K562 (cell line): ENCODE measurements around the gene SNRPA. TPM values are rescaled to one million over a fixed set of nuclear protein-coding genes. Genes with fewer than 3 reads are reported as not detected.
A peak's percentile ranks its signal among the peaks of the same experiment; 100 is the strongest.

Experiments
- ARID2 ChIP-seq: fragments of 450-650 bp; IDR thresholded peaks from 2 replicates; pipeline ENCODE4 v1.6.1; 2017; ENCODE audit warnings: antibody characterized with exemption, mild to moderate bottlenecking
- CEBPB ChIP-seq: fragments of 450-650 bp; IDR thresholded peaks from 2 replicates; pipeline ENCODE4 v1.6.1; 2016; ENCODE audit warnings: missing genetic modification characterization, missing compliant biosample characterization
- DIDO1 ChIP-seq: fragments of 450-650 bp; IDR thresholded peaks from 2 replicates; pipeline ENCODE4 v1.6.1; 2016; ENCODE audit warnings: low read depth, missing biosample characterization, missing genetic modification characterization
- FOS ChIP-seq: IDR thresholded peaks from 3 replicates; pipeline ENCODE4 v1.6.1; 2011; ENCODE audit not compliant: insufficient read length; ENCODE audit errors: extremely low read depth
- HMG20B ChIP-seq: fragments of 250-450 bp; sonication (Bioruptor Pico); IDR thresholded peaks from 2 replicates; pipeline ENCODE4 v1.5.0; 2021; ENCODE audit warnings: mild to moderate bottlenecking
- MED1 ChIP-seq: sonication (generic); formaldehyde crosslinking; IDR thresholded peaks from 2 replicates; pipeline ENCODE4 v1.8.1; 2023; ENCODE audit warnings: missing genetic modification reagents, borderline replicate concordance
- NCOA2 ChIP-seq, 2 experiments: fragments of 450-650 bp; IDR thresholded peaks; 2 replicates each; pipeline ENCODE4 v1.6.1; 2018; ENCODE audit warnings: mild to moderate bottlenecking in 2 of 2, moderate library complexity in 1 of 2; ENCODE audit not compliant: partially characterized antibody in 2 of 2
- NEUROD1 ChIP-seq: fragments of 150-350 bp; IDR thresholded peaks from 2 replicates; pipeline ENCODE4 v1.6.1; 2014; ENCODE audit warnings: borderline replicate concordance, low read length, low read depth; ENCODE audit not compliant: partially characterized antibody
- NRF1 ChIP-seq, 2 experiments: fragments of 450-650 bp; IDR thresholded peaks in 1 of 2; conservative IDR thresholded peaks in 1 of 2; 2 replicates each; pipeline ENCODE4 v1.6.1; 2014; ENCODE audit warnings: mild to moderate bottlenecking in 2 of 2
- PTTG1 ChIP-seq: fragments of 450-650 bp; IDR thresholded peaks from 2 replicates; pipeline ENCODE4 v1.6.1; 2016; ENCODE audit warnings: low read depth, mild to moderate bottlenecking, missing genetic modification characterization, missing compliant biosample characterization
- RFX5 ChIP-seq: IDR thresholded peaks from 2 replicates; pipeline ENCODE4 v1.6.1; 2011; ENCODE audit warnings: low read depth, mild to moderate bottlenecking, improper control_type of control experiment, low read length
- SIX5 ChIP-seq, 2 experiments: IDR thresholded peaks; 2 replicates each; pipeline ENCODE4 v1.6.1; 2011; ENCODE audit warnings: low read length in 2 of 2, borderline replicate concordance in 1 of 2, low read depth in 1 of 2, mild to moderate bottlenecking in 1 of 2, moderate library complexity in 1 of 2; ENCODE audit not compliant: insufficient read depth in 1 of 2
- SMARCC2 ChIP-seq: fragments of 450-650 bp; IDR thresholded peaks from 2 replicates; pipeline ENCODE4 v1.6.1; 2017; ENCODE audit warnings: antibody characterized with exemption, moderate library complexity, mild to moderate bottlenecking, low read depth
- SRSF9 ChIP-seq: fragments of 200-400 bp; formaldehyde crosslinking; IDR thresholded peaks from 2 replicates; pipeline ENCODE4 v1.6.1; 2017; ENCODE audit warnings: low read depth, low read length, borderline replicate concordance
- STAT5A ChIP-seq: IDR thresholded peaks from 2 replicates; pipeline ENCODE4 v1.6.1; 2012; ENCODE audit warnings: low read length, inconsistent platforms, borderline replicate concordance
- TAF15 ChIP-seq: fragments of 200-400 bp; formaldehyde crosslinking; IDR thresholded peaks from 2 replicates; pipeline ENCODE4 v1.6.1; 2017; ENCODE audit warnings: mild to moderate bottlenecking, low read depth, low read length, moderate library complexity
- U2AF1 ChIP-seq: fragments of 200-400 bp; formaldehyde crosslinking; optimal IDR thresholded peaks from 2 replicates; pipeline ENCODE3; 2017; ENCODE audit warnings: mild to moderate bottlenecking, low read depth, low read length, moderate library complexity
- ZFX ChIP-seq: sonication (generic); formaldehyde crosslinking; IDR thresholded peaks from 2 replicates; pipeline ENCODE4 v1.8.0; 2022; ENCODE audit warnings: mild to moderate bottlenecking, missing genetic modification reagents, moderate library complexity
- ZKSCAN3 ChIP-seq: fragments of 250-450 bp; sonication (Bioruptor Pico); IDR thresholded peaks from 2 replicates; pipeline ENCODE4 v1.4.0; 2020
- ZNF134 ChIP-seq: fragments of 250-450 bp; sonication (Bioruptor Pico); conservative IDR thresholded peaks from 2 replicates; pipeline ENCODE4 v1.4.0; 2020
- ZNF589 ChIP-seq: fragments of 200-800 bp; sonication (Bioruptor generic); IDR thresholded peaks from 2 replicates; pipeline ENCODE4 v1.6.1; 2016; ENCODE audit warnings: low read depth, missing genetic modification characterization, missing compliant biosample characterization
- ZNF766 ChIP-seq: fragments of 200-800 bp; sonication (Bioruptor generic); conservative IDR thresholded peaks from 2 replicates; pipeline ENCODE4 v1.6.1; 2016; ENCODE audit warnings: missing genetic modification characterization, missing compliant biosample characterization
- polyA plus RNA-seq, 8 experiments: library from polyadenylated mRNA; depleted of rRNA in 4 of 8; stranded (reverse) in 5 of 8; unstranded in 3 of 8; fragments of >200 nt; fragmentation: Nextera tagmentation in 2 of 8; fragmentation: Illumina TruSeq in 1 of 8; extraction: Ambion mirVana in 2 of 8; extraction: Trizol in 1 of 8; gene quantifications; 2 replicates each; pipeline versions ENCODE4 v1.2.1 to v1.2.3, GENCODE V29; 2011 to 2014; ENCODE audit warnings: inconsistent platforms in 1 of 8, missing spikeins in 1 of 8
- total RNA-seq, 7 experiments: library from RNA; depleted of rRNA in 6 of 7; stranded (reverse); fragments of >200 nt in 6 of 7; fragmentation: Illumina TruSeq in 2 of 7; extraction: Trizol in 2 of 7; gene quantifications; 2 replicates each; pipeline versions ENCODE4 v1.2.1 to v1.2.3, GENCODE V29; 2011 to 2021; ENCODE audit warnings: low replicate concordance in 1 of 7
- TF ChIP-seq, protein P1 (sequence below): fragments of 450-650 bp; conservative IDR thresholded peaks from 2 replicates; pipeline ENCODE4 v1.6.1; 2016; ENCODE audit warnings: missing genetic modification characterization, low read depth, mild to moderate bottlenecking, missing compliant biosample characterization, moderate library complexity
- TF ChIP-seq, protein P2 (sequence below): fragments of 200-400 bp; formaldehyde crosslinking; IDR thresholded peaks from 2 replicates; pipeline ENCODE4 v1.6.1; 2017; ENCODE audit warnings: mild to moderate bottlenecking, low read depth, low read length, moderate library complexity
- TF ChIP-seq, protein P3 (sequence below): fragments of 250-450 bp; sonication (Bioruptor Pico); IDR thresholded peaks from 2 replicates; pipeline ENCODE4 v1.4.0; 2020; ENCODE audit warnings: mild to moderate bottlenecking, moderate library complexity

Gene SNRPA
- total and polyA plus RNA-seq, 9 of the 15 experiments (the other 6 are each of a cell fraction or from before 2014, with no cell fraction given): 16.3 to 311 (median 193) TPM

DNA sequence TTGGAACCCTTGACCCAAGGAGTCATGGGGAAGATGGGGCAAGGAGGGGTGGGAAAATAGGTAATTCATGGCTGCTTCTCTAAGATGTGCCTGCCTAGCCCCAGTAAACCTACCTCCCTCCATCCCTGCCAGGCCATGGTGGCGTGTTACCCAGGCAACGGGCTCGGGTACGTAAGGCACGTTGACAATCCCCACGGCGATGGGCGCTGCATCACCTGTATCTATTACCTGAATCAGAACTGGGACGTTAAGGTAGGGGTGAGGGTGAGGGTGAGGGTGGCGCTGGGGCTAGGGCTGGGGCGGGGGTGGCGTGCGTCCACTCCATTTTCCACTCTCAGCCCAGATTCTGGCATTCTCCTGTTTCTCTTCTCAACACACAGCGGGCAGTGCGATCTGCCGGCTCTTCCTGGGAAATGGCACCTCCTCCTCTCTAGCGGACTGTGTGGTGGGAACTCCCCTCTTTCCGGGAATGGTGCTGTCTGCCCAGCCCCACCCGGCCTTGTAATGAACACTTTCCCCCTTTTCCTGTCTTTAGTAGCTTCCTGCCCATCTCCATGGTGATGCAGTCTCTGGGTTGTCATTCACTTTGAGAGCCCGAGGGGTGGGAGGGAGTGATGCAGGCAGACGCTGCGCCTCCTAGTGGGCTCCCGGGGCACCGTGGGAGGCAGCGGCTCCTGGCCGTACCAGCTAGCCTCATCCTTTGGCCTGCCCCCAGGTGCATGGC lies 55.6 kb downstream of the SNRPA start (continued):
- TF ChIP-seq NRF1 (conservative IDR thresholded peaks at IDR 0.05 in 1 of 2, IDR thresholded peaks at IDR 0.05 in 1 of 2) (peak in 1 of 2 experiments; percentile 41; a peak in 1 of 4 replicates), ARID2 (0 out of 2 replicates have a peak, but pooled peaks have one; percentile 9), ZFX (CRISPR knock-in tag) (no peak; the same call in 1 of the 2 replicates), SIX5 (IDR thresholded peaks at IDR 0.05; ENCODE audit: borderline replicate concordance in 1 of 2, insufficient read depth in 1 of 2, low read depth in 1 of 2, low read length in 2 of 2) (no peak), TAF15 (no peak), ZNF134 (CRISPR knock-in tag) (no peak), RFX5 (no peak), ZNF766 (no peak), PTTG1 (no peak), STAT5A (no peak), MED1 (no peak), FOS (no peak), ZKSCAN3 (CRISPR knock-in tag) (no peak), U2AF1 (no peak), CEBPB (tag) (no peak), NEUROD1 (peak; percentile 47), SMARCC2 (no peak), SRSF9 (no peak), NCOA2 (IDR thresholded peaks at IDR 0.05; ENCODE audit: partially characterized antibody in 2 of 2) (no peak), DIDO1 (tag) (no peak), ZNF589 (no peak), HMG20B (no peak)
- TF ChIP-seq, protein P1, sequence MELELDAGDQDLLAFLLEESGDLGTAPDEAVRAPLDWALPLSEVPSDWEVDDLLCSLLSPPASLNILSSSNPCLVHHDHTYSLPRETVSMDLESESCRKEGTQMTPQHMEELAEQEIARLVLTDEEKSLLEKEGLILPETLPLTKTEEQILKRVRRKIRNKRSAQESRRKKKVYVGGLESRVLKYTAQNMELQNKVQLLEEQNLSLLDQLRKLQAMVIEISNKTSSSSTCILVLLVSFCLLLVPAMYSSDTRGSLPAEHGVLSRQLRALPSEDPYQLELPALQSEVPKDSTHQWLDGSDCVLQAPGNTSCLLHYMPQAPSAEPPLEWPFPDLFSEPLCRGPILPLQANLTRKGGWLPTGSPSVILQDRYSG (tag): no peak
- TF ChIP-seq, protein P2, sequence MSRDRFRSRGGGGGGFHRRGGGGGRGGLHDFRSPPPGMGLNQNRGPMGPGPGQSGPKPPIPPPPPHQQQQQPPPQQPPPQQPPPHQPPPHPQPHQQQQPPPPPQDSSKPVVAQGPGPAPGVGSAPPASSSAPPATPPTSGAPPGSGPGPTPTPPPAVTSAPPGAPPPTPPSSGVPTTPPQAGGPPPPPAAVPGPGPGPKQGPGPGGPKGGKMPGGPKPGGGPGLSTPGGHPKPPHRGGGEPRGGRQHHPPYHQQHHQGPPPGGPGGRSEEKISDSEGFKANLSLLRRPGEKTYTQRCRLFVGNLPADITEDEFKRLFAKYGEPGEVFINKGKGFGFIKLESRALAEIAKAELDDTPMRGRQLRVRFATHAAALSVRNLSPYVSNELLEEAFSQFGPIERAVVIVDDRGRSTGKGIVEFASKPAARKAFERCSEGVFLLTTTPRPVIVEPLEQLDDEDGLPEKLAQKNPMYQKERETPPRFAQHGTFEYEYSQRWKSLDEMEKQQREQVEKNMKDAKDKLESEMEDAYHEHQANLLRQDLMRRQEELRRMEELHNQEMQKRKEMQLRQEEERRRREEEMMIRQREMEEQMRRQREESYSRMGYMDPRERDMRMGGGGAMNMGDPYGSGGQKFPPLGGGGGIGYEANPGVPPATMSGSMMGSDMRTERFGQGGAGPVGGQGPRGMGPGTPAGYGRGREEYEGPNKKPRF: no peak
- TF ChIP-seq, protein P3, sequence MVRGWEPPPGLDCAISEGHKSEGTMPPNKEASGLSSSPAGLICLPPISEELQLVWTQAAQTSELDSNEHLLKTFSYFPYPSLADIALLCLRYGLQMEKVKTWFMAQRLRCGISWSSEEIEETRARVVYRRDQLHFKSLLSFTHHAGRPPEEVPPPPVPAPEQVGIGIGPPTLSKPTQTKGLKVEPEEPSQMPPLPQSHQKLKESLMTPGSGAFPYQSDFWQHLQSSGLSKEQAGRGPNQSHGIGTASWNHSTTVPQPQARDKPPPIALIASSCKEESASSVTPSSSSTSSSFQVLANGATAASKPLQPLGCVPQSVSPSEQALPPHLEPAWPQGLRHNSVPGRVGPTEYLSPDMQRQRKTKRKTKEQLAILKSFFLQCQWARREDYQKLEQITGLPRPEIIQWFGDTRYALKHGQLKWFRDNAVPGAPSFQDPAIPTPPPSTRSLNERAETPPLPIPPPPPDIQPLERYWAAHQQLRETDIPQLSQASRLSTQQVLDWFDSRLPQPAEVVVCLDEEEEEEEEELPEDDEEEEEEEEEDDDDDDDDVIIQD (CRISPR knock-in tag): no peak
